Measurements from ENCODE around the gene SUCLG1.

- TF ChIP-seq, protein P1, sequence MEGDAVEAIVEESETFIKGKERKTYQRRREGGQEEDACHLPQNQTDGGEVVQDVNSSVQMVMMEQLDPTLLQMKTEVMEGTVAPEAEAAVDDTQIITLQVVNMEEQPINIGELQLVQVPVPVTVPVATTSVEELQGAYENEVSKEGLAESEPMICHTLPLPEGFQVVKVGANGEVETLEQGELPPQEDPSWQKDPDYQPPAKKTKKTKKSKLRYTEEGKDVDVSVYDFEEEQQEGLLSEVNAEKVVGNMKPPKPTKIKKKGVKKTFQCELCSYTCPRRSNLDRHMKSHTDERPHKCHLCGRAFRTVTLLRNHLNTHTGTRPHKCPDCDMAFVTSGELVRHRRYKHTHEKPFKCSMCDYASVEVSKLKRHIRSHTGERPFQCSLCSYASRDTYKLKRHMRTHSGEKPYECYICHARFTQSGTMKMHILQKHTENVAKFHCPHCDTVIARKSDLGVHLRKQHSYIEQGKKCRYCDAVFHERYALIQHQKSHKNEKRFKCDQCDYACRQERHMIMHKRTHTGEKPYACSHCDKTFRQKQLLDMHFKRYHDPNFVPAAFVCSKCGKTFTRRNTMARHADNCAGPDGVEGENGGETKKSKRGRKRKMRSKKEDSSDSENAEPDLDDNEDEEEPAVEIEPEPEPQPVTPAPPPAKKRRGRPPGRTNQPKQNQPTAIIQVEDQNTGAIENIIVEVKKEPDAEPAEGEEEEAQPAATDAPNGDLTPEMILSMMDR (conservative IDR thresholded peaks at IDR 0.05; ENCODE audit: low read depth, low read length) = no peak
- TF ChIP-seq EZH2 (IDR thresholded peaks at IDR 0.05; ENCODE audit: low read length, unreplicated experiment) (no peak), EZH2phosphoT487 (IDR thresholded peaks at IDR 0.05; ENCODE audit: borderline replicate concordance, low read length) (no peak)
These were observed at the start of gene SUCLG1 for GRCh38 chr2:84459018-84459943.
